GM19239 (cell line): ENCODE measurements around the gene ANP32D.
A peak's percentile ranks its signal among the peaks of the same experiment; 100 is the strongest.
"Not testable (repeated sequence)": the region's sequence is repeated elsewhere in the genome, so short reads cannot be mapped to it uniquely, and the experiment has no call there.

Experiments
- DNase-seq: peaks from one replicate; pipeline ENCODE4 v3.0.0; 2011; ENCODE audit warnings: low spot score; ENCODE audit not compliant: insufficient read length
- FAIRE-seq: peaks from 2 replicates; lab custom pipeline; 2011; peaks lifted over from hg19 to GRCh38; lab: Jason Lieb, UNC

ANP32D gene

GRCh38 chr12:48489456-48489855 is 17.1 kb downstream of the ANP32D start:
- FAIRE-seq, DNase-seq: not testable (repeated sequence)

- FAIRE-seq, DNase-seq: not testable (repeated sequence)
Observed at GRCh38 chr12:48500281-48500680, 27.9 kb downstream of the ANP32D start.

GRCh38 chr12:48506836-48507235 is 34.5 kb downstream of the ANP32D start:
- FAIRE-seq, DNase-seq: not testable (repeated sequence)

GRCh38 chr12:48508987-48509386 is 36.6 kb downstream of the ANP32D start:
- FAIRE-seq, result no peak

GRCh38 chr12:48510111-48510510 is 37.8 kb downstream of the ANP32D start:
- no peak for FAIRE-seq
- no peak for DNase-seq

More at GRCh38 chr12:48508987-48509386, 36.6 kb downstream of the ANP32D start:
- DNase-seq, result no peak

GRCh38 chr12:48512855-48513254 is 40.5 kb downstream of the ANP32D start:
- DNase-seq (no peak), FAIRE-seq (peak; percentile 58)

- no peak for FAIRE-seq
- DNase-seq, result no peak
Observed at GRCh38 chr12:48514728-48515127, 42.4 kb downstream of the ANP32D start.

GRCh38 chr12:48520381-48520780 is 48.0 kb downstream of the ANP32D start:
- FAIRE-seq, DNase-seq: not testable (repeated sequence)
